Smooth muscle cell (in vitro differentiated cells): ENCODE results near the gene MAD2L1BP. TPM values are rescaled to one million over a fixed set of nuclear protein-coding genes. Genes with fewer than 3 reads are reported as not detected.
A peak's percentile ranks its signal among the peaks of the same experiment; 100 is the strongest.

Experiments
- DNase-seq: peaks from one replicate; lab custom pipeline; 2025; ENCODE audit not compliant: unreplicated experiment; lab: John Stamatoyannopoulos, UW
- H2AFZ ChIP-seq: fragments of 200-600 bp; sonication (generic); 2 replicates; pipeline ENCODE4 v1.6.0; 2016; ENCODE audit warnings: antibody characterized with exemption, low read depth, mild to moderate bottlenecking
- H3F3A ChIP-seq: fragments of 200-600 bp; sonication (generic); 2 replicates; pipeline ENCODE4 v1.6.0; 2017; ENCODE audit warnings: antibody characterized with exemption, low read depth
- H3K27ac ChIP-seq: fragments of 200-600 bp; sonication (generic); 2 replicates; pipeline ENCODE4 v1.5.1; 2016; ENCODE audit warnings: low read depth, mild to moderate bottlenecking
- H3K27me3 ChIP-seq: fragments of 200-600 bp; sonication (generic); 2 replicates; pipeline ENCODE4 v1.6.1; 2016; ENCODE audit warnings: low read depth, mild to moderate bottlenecking
- H3K36me3 ChIP-seq: fragments of 200-600 bp; sonication (generic); 2 replicates; pipeline ENCODE4 v1.5.1; 2016; ENCODE audit warnings: low read depth
- H3K4me1 ChIP-seq: fragments of 200-600 bp; sonication (generic); 2 replicates; pipeline ENCODE4 v1.5.1; 2016; ENCODE audit warnings: low read depth
- H3K4me2 ChIP-seq: fragments of 200-600 bp; sonication (generic); 2 replicates; pipeline ENCODE4 v1.6.0; 2016; ENCODE audit warnings: mild to moderate bottlenecking
- H3K4me3 ChIP-seq: fragments of 200-600 bp; sonication (generic); 2 replicates; pipeline ENCODE4 v1.5.1; 2016; ENCODE audit warnings: mild to moderate bottlenecking
- H3K79me2 ChIP-seq: fragments of 200-600 bp; sonication (generic); 2 replicates; pipeline ENCODE4 v1.6.0; 2016; ENCODE audit warnings: low read depth, mild to moderate bottlenecking
- H3K9ac ChIP-seq: fragments of 200-600 bp; sonication (generic); 2 replicates; pipeline ENCODE4 v1.6.0; 2016; ENCODE audit warnings: low read depth
- H3K9me3 ChIP-seq: fragments of 200-600 bp; sonication (generic); replicated peaks from 2 replicates; pipeline ENCODE4 v1.5.1; 2016; ENCODE audit warnings: low read depth
- H4K20me1 ChIP-seq: fragments of 200-600 bp; sonication (generic); 2 replicates; pipeline ENCODE4 v1.6.0; 2016; ENCODE audit warnings: low read depth
- CTCF ChIP-seq: fragments of 200-600 bp; sonication (generic); IDR thresholded peaks from 2 replicates; pipeline ENCODE4 v1.5.1; 2017; ENCODE audit warnings: borderline replicate concordance, mild to moderate bottlenecking, antibody characterized with exemption; ENCODE audit not compliant: insufficient read depth, poor library complexity, severe bottlenecking
- WGBS: methylation state at CpG from one replicate; pipeline ENCODE4 v1.1.7; 2016; ENCODE audit warnings: low lambda C conversion rate; 5-methylcytosine and 5-hydroxymethylcytosine counted together
- polyA plus RNA-seq: library from polyadenylated mRNA; unstranded; fragments of >200 nt; fragmentation: Nextera tagmentation; extraction: Ambion mirVana; gene quantifications from 2 replicates; pipeline ENCODE4 v1.2.1, GENCODE V29; 2016
- total RNA-seq: library from RNA; depleted of rRNA; stranded (reverse); fragments of >200 nt; gene quantifications from 2 replicates; pipeline ENCODE4 v1.2.3, GENCODE V29; 2014

The MAD2L1BP gene
- total and polyA plus RNA-seq, 2 experiments from 2014 or later = 40.3 to 53.1 TPM

GRCh38 chr6:43625393-43625992, 10.1 kb upstream of the MAD2L1BP start:
- DNase-seq = no peak
- no peak overlapping the region for H2AFZ ChIP-seq
- H3K9ac ChIP-seq = no peak overlapping the region
- TF ChIP-seq CTCF = no peak
- H3K36me3 ChIP-seq = no peaks in the 10 kb centered on the region
- H3K27ac ChIP-seq = peak overlapping the region; percentile 95
- H3K4me2 ChIP-seq = no peak overlapping the region
- H3F3A ChIP-seq = peaks cover 11% of the 10 kb centered on the region
- H3K4me1 ChIP-seq = peaks cover 12% of the 10 kb centered on the region
- no peaks in the 10 kb centered on the region for H3K27me3 ChIP-seq
- no peaks in the 10 kb centered on the region for H4K20me1 ChIP-seq
- 97% methylated on average over 16 of the region's 16 CpGs for WGBS
- H3K79me2 ChIP-seq = peaks cover 27% of the 10 kb centered on the region
- H3K4me3 ChIP-seq = no peak overlapping the region
- no peaks in the 10 kb centered on the region for H3K9me3 ChIP-seq

GRCh38 chr6:43627008-43627825, 8.4 kb upstream of the MAD2L1BP start:
- peak; percentile 18 for DNase-seq
- no peak for TF ChIP-seq CTCF
- H3K27ac ChIP-seq = peak overlapping the region; percentile 95
- H3K27me3 ChIP-seq = no peaks in the 10 kb centered on the region
- H4K20me1 ChIP-seq = no peaks in the 10 kb centered on the region
- H3K4me1 ChIP-seq = peaks cover 12% of the 10 kb centered on the region
- H3K9me3 ChIP-seq = no peaks in the 10 kb centered on the region
- 65% methylated on average over 5 of the region's 5 CpGs for WGBS
- H3K4me2 ChIP-seq = peak overlapping the region; percentile 90
- no peak overlapping the region for H2AFZ ChIP-seq
- H3K9ac ChIP-seq = peak overlapping the region; percentile 94
- peaks cover 27% of the 10 kb centered on the region for H3K79me2 ChIP-seq
- H3F3A ChIP-seq = peaks cover 15% of the 10 kb centered on the region
- peak overlapping the region; percentile 76 for H3K4me3 ChIP-seq
- H3K36me3 ChIP-seq = no peaks in the 10 kb centered on the region

- Histone ChIP-seq H3F3A (peaks cover 15% of the 10 kb centered on the region), H4K20me1 (no peaks in the 10 kb centered on the region), H3K4me1 (peaks cover 12% of the 10 kb centered on the region), H3K27me3 (no peaks in the 10 kb centered on the region), H3K9me3 (no peaks in the 10 kb centered on the region), H3K4me3 (peak overlapping the region; percentile 76), H3K27ac (peak overlapping the region; percentile 95), H3K36me3 (no peaks in the 10 kb centered on the region), H3K9ac (peak overlapping the region; percentile 94), H3K4me2 (peak overlapping the region; percentile 90), H3K79me2 (peaks cover 27% of the 10 kb centered on the region), H2AFZ (no peak overlapping the region)
- no peak for TF ChIP-seq CTCF
- 10% methylated on average over 24 of the region's 25 CpGs for WGBS
- peak; percentile 38 for DNase-seq
Measured at GRCh38 chr6:43628393-43629103, 7.1 kb upstream of the MAD2L1BP start.
